ENCODE data around the gene MAP2K5. TPM values are rescaled to one million over a fixed set of nuclear protein-coding genes. Genes with fewer than 3 reads are reported as not detected.

The MAP2K5 gene
- total and polyA plus RNA-seq, 2 donors from 2014 or later = 14.1 to 18.6 TPM

- Histone ChIP-seq H3K27ac (ENCODE audit: low read depth in 2 of 2, low read length in 2 of 2) (no peak overlapping the region), H3K27me3 (ENCODE audit: control insufficient read depth, insufficient read depth, low read length) (no peaks in the 10 kb centered on the region), H3K4me3 (ENCODE audit: low read length in 3 of 3) (no peak overlapping the region), H3K9me3 (ENCODE audit: control insufficient read depth in 2 of 3, insufficient read depth in 1 of 3, low read length in 3 of 3) (peaks cover 3 to 17% (median 6%) of the 10 kb centered on the region in 3 donors), H3K36me3 (ENCODE audit: control insufficient read depth in 2 of 3, insufficient read depth in 3 of 3, low read length in 3 of 3) (peaks cover 0 to 2% (median 0%) of the 10 kb centered on the region in 3 donors), H3K4me1 (ENCODE audit: control insufficient read depth in 2 of 3, insufficient read depth in 2 of 3, low read depth in 1 of 3, low read length in 3 of 3) (no peaks in the 10 kb centered on the region), H3K9ac (ENCODE audit: low read length in 3 of 3) (no peak overlapping the region)
- peak in 2 of 5 donors; percentile 62 to 76 for DNase-seq
- FAIRE-seq = peak; percentile 13
- no peak for TF ChIP-seq CTCF (IDR thresholded peaks at IDR 0.05; ENCODE audit: borderline replicate concordance, extremely low read depth, insufficient read depth)
- intact Hi-C loops (cut with DNase I) = no loop called here
Observed at GRCh38 chr15:67685008-67685599, 142.6 kb downstream of the MAP2K5 start.

- peaks cover 0 to 2% (median 0%) of the 10 kb centered on the region in 3 donors for H3K36me3 ChIP-seq (ENCODE audit: control insufficient read depth in 2 of 3, insufficient read depth in 3 of 3, low read length in 3 of 3)
- no peaks in the 10 kb centered on the region for H3K4me1 ChIP-seq (ENCODE audit: control insufficient read depth in 2 of 3, insufficient read depth in 2 of 3, low read depth in 1 of 3, low read length in 3 of 3)
- no peak overlapping the region for H3K27ac ChIP-seq (ENCODE audit: low read depth in 2 of 2, low read length in 2 of 2)
- FAIRE-seq (no peak), DNase-seq (no peak)
- H3K4me3 ChIP-seq (ENCODE audit: low read length in 3 of 3) = no peak overlapping the region
- H3K27me3 ChIP-seq (ENCODE audit: control insufficient read depth, insufficient read depth, low read length) = no peaks in the 10 kb centered on the region
- H3K9me3 ChIP-seq (ENCODE audit: control insufficient read depth in 2 of 3, insufficient read depth in 1 of 3, low read length in 3 of 3) = peaks cover 3 to 17% (median 6%) of the 10 kb centered on the region in 3 donors
- intact Hi-C loops (cut with DNase I) = no loop called here
- H3K9ac ChIP-seq (ENCODE audit: low read length in 3 of 3) = no peak overlapping the region
- TF ChIP-seq CTCF (IDR thresholded peaks at IDR 0.05; ENCODE audit: borderline replicate concordance, extremely low read depth, insufficient read depth) = no peak
Observed at GRCh38 chr15:67685716-67686115, 143.2 kb downstream of the MAP2K5 start.

GRCh38 chr15:67690936-67691335, 148.4 kb downstream of the MAP2K5 start:
- H3K27me3 ChIP-seq (ENCODE audit: control insufficient read depth, insufficient read depth, low read length) = no peaks in the 10 kb centered on the region
- H3K4me1 ChIP-seq (ENCODE audit: control insufficient read depth in 2 of 3, insufficient read depth in 2 of 3, low read depth in 1 of 3, low read length in 3 of 3) = no peaks in the 10 kb centered on the region
- H3K4me3 ChIP-seq (ENCODE audit: low read length in 3 of 3) = no peak overlapping the region
- no peak overlapping the region for H3K27ac ChIP-seq (ENCODE audit: low read depth in 2 of 2, low read length in 2 of 2)
- no peak for TF ChIP-seq CTCF (IDR thresholded peaks at IDR 0.05; ENCODE audit: borderline replicate concordance, extremely low read depth, insufficient read depth)
- no peaks in the 10 kb centered on the region for H3K36me3 ChIP-seq (ENCODE audit: control insufficient read depth in 2 of 3, insufficient read depth in 3 of 3, low read length in 3 of 3)
- H3K9ac ChIP-seq (ENCODE audit: low read length in 3 of 3) = no peak overlapping the region
- FAIRE-seq = no peak
- intact Hi-C loops (cut with DNase I) = no loop called here
- no peak for DNase-seq
- peaks cover 0 to 1% (median 0%) of the 10 kb centered on the region in 3 donors for H3K9me3 ChIP-seq (ENCODE audit: control insufficient read depth in 2 of 3, insufficient read depth in 1 of 3, low read length in 3 of 3)

- Histone ChIP-seq H3K9me3 (ENCODE audit: control insufficient read depth in 2 of 3, insufficient read depth in 1 of 3, low read length in 3 of 3) (no peaks in the 10 kb centered on the region), H3K36me3 (ENCODE audit: control insufficient read depth in 2 of 3, insufficient read depth in 3 of 3, low read length in 3 of 3) (no peaks in the 10 kb centered on the region), H3K27me3 (ENCODE audit: control insufficient read depth, insufficient read depth, low read length) (no peaks in the 10 kb centered on the region), H3K4me1 (ENCODE audit: control insufficient read depth in 2 of 3, insufficient read depth in 2 of 3, low read depth in 1 of 3, low read length in 3 of 3) (no peaks in the 10 kb centered on the region), H3K27ac (ENCODE audit: low read depth in 2 of 2, low read length in 2 of 2) (no peak overlapping the region), H3K4me3 (ENCODE audit: low read length in 3 of 3) (no peak overlapping the region), H3K9ac (ENCODE audit: low read length in 3 of 3) (no peak overlapping the region)
- DNase-seq = no peak
- intact Hi-C loops (cut with DNase I) = no loop called here
- no peak for FAIRE-seq
- no peak for TF ChIP-seq CTCF (IDR thresholded peaks at IDR 0.05; ENCODE audit: borderline replicate concordance, extremely low read depth, insufficient read depth)
Observed at GRCh38 chr15:67691450-67691849, 148.9 kb downstream of the MAP2K5 start.
